GM18870 (cell line): ENCODE data around the gene FEV.
A peak's percentile ranks its signal among the peaks of the same experiment; 100 is the strongest.

Experiments used
- ATAC-seq: cut with Tn5 transposase; IDR thresholded peaks from one replicate; pipeline ENCODE4 v1.9.1; 2021; ENCODE audit warnings: moderate library complexity; ENCODE audit not compliant: unreplicated experiment

Gene FEV

DNA sequence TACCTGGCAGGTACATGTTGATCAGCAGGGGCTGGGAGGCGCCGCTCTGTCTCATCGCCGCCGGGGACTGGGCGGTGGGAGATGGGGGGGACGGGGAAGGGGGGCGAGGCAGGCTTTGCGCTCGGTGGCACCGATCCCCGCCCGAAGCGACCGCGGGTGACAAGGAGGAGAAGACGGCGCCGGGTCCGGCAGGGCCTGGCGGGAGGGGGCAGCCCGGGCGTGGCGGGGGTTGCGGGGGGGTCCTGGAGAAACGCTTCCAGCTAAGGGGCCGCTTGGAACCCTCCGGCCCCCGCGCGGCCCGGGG, at the start of gene FEV:
TSS of gene FEV (minus strand) at position 164 of the 304 bp plus-strand sequence. CDS start at position 55, 109 bp downstream.
- ATAC-seq = no peak

DNA sequence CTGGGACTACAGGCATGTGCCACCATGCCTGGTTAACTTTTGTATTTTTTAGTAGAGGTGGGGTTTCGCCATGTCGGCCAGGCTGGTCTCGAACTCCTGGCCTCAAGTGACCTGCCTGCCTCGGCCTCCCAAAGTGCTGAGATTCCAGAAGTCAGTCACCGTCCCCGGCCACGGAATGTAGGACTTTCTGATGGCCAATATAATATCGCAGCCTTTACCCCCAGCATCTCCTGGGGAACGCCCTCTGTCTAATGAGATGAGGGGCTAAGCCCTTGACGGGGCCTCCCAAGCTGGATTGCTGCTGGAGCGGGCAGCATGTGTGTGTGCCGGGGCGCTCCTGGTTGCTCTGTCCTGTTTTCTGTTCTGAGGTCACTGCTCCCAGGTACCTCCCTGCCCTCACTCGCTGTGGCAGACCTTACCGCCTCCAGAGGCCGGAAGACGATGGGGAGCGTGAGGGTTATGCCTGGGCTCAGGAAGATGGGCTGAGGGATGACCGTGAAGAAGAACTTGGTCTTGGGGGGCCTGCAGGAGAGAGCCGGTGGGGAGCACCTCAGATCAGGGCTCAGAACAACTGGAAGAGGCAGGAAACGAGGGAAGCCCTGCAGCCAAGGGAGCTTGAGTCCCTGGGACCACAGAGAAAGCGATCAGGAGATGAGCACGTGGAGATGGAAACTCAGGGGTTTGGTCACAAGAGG, 47.2 kb upstream of the FEV start:
- ATAC-seq = no peak

DNA sequence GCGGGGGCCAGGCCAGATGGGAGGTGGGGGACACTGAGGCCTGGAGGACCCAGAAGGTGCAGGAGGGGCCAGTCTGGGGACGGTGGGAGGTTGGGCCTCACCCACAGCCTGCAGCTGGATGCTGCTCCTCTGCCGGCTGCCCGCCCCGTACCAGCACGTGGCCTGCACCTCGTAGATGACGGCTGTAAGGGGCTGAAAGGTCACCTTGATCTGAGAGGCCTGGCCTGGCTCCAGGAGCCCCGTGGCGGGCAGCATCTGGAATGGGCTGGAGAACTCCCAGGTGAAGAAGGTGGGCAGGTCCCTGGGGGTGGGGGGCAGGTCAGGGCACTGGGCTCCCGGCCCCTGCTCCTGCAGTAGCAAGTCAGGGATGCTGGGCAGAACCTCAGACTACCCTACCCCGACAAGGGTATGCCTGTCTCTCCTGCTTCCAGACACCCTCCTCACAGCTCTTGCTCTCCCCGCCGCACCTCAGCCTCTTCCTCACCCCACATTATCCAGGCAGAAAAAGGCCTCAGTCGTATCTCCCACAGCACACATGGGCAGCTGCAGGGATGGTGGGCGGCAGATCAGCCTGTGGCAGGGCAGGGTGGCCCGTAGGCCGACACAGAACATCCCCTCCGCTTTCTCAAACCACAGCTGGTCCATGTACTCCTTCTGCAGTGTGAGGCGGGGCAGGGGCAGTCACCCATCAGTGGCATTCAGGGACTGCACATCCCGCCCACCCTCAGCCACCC, 46.2 kb upstream of the FEV start:
- ATAC-seq = no peak

DNA sequence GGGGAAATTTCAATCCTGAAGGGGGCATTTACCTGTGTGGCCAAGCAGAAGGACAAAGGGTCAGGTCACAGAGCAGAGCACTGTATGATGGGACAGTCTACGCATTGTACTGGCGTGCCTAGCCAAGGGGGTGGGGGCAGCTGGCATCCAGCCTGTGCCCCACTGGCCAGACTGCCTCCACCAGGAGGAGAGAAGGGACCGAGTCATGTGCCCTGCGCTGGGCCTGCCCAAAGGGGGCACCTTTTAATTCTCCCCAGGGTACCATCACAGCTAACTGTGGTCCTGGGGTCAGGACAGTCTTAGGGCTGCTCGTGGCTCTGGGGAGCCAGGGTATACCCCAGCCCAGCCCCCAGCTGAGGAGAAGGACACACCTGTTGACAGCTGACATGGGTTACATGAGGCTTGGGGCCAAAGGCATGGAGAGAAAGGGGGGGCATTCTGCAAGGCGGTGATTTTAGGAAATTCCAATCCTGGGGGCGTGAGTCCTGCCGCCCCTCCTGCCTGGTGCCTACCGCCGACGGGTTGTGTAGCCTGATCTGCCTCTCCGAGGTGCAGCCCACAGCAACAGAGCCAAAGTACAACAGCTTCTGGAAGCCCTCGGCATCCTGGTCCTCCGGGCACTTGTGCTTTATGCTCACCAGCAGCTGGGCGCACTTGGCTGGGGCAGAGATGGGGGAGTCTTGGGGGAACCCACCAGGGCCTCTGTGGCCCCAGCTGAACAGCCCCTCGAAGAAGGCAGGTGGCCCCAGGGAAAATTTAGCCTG, 45.4 kb upstream of the FEV start:
- ATAC-seq = no peak

DNA sequence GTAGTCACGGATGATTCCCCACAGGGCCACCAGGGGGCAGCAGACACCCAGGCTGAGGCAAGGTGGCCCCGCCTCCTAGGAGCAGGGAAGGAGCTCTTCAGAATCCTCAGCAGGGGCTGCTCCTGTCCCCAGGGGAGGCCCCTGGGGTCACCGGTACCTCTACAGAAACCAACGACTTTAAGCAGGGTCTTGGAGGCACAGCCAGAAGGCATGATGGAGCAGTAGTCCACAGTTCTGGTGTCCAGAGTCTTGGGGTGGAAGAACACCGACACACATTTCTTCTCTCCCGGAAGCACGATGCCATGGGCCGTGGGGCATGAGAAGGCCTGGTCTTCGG, 44.8 kb upstream of the FEV start:
- ATAC-seq = peak; percentile 64

DNA sequence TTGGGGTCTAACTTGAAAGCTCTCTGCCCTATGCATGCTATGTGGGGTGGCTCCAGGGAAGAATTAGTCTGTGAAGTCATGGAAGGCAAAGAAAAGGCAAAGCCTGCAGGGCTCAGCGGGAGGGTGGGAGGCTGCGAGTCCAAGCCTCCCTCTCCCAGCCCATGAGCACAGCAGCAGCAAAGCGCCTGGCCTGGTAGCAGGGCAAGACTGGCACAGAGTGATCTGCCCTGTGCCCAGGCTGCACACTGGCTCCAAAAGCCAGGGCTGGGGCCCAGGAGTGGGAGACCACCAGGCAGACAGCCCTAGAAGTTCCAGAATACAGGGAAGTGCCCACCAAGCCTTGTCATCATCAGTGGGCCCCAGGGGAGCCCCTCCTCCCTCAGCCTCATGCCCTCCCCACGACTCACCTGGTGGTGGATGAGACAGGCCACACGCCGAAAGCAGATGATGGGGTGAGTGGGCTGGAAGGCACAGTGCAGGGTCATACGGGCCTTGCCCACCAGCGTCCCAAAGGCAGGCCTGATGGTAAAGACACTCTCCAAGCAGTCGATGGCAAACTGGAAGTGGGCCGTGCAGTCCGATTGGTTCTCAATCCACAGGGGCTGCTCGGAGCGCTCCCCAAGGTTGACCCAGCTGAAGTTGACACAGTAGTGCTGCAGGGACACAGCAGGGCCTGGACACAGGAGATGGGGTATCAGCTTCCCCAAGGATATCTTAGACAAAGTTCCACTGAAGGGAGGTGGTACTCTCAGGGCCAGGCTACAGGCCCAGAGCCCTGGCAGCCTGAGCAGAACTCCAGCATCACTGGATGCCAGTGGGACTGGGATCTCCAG, 44.2 kb upstream of the FEV start:
- no peak for ATAC-seq

DNA sequence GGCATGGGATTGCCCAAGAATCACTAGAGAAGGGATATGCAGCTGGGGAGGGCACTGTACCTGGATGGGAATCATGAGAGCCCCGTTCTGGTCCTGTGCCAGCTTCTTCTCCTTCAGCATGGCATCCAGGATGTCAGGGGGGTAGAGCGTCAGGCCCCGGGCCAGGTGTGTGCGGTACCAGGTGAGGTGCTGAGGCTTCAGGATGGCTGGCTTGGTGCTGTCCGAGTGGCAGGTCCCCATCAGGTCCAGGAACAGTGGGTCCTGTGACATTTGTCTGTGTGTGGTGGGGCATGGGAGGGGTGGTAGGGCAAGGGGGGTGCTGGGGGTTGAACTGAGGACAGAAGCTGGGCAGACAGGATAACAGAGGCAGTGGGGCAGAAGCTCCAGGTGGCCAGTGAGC, 43.2 kb upstream of the FEV start:
- no peak for ATAC-seq

DNA sequence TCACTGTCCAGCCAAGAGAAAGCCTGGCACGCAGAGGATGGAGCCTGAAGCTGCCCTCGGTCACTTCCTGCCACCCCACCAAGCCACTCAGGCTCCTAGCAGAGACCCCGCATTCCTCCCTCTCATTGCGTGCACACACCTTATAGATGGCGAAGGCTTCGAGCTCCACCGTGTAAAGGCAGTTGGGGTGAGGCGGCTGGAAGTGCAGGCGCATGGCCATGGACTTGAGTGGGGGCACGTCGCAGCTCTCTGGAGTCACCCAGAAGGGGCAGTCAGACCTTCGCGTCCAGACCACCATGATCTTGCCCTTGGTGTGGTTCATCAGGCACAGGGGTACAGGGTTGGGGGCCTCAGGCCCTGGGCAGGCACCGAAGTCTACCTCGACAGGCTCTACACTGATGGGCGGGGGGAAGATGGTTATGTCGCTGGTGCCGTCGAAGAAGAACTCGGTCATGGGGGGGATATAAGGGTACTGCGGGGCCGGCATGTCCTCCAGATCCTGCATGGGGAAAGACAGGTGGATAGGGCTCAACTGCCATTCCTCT, 42.6 kb upstream of the FEV start:
- ATAC-seq = no peak

DNA sequence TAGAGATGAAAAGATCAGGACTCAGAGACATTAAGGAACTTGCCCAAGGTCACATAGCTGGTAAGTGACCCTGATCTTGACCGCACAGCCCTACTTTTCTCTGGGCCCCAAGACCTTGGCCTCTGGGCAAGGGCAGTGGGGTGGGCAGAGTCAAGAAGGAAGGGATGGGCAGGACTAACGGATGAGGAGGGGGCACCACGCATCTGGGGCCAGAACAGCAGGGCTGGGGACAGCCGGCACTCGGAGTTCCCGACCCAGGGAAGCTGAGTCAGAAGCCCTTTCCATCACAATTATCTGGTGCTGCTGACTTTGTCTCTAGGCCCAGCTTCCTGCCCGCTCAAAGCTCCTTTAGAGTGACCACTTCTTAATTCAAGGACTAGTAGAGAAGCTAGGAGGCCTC, 42.0 kb upstream of the FEV start:
- no peak for ATAC-seq

DNA sequence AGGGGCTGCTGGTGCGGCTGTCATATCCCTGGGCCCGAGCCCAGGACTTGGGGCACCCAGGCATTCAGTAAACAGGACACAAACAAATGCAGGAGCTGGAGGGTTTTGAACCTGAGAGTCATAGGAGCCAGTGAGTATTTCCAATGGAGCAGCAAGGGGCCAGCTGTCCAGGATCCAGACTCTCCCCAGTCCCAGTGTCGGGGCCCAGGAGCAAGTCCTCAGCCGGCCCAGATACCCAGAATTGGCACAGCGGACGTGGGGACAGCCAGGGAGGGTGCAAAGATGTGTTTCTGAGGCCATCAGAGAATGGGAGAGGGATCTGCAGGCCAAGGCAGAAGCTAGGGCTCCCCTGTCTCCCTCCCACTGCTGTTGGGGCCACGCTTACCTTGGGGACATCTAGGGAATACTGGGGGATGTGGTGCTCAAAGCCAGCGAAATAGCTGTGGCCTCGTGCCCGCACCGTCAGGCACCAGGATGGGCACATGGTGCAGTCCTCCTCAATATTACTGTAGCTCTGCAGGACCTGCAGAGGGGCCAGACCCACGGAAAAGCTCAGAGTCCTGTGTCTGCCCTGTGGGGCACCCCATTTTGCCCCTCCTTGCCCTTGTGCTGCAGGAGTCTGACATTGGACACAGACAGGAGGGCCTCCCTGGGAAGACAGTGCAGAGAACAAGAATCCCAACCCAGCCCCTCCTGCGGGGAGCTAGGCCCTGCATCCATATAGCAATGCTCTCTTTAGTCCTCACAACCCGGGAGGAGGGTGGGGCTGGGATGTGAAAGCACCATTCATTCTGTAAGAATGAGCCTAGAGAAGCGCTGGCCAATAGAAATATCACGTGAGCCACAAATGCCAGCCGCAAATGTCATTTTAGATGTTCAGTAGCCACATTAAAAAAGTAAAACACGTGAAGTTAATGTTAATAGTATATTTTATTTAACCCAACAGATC, 40.9 kb upstream of the FEV start:
- no peak for ATAC-seq

DNA sequence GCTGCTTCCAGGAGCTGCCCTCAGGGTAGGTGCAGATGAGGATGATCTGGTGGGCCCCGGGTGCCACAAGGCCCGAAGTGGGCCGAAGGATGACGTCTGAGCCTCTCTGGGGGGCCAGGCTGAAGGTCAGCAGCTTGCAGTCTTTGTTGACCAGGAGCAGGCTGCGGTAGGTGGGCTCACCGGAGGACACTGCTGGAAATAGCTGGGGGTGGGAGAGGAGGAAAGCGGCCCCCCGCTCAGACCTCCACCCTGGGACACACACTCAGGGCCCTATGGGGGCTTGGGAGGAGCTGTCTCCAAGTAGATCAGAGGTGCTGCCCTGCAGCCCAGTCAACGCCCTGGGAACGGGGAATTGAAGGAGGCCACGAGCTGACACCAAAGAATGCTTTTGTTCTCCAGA, 39.1 kb upstream of the FEV start:
- no peak for ATAC-seq

DNA sequence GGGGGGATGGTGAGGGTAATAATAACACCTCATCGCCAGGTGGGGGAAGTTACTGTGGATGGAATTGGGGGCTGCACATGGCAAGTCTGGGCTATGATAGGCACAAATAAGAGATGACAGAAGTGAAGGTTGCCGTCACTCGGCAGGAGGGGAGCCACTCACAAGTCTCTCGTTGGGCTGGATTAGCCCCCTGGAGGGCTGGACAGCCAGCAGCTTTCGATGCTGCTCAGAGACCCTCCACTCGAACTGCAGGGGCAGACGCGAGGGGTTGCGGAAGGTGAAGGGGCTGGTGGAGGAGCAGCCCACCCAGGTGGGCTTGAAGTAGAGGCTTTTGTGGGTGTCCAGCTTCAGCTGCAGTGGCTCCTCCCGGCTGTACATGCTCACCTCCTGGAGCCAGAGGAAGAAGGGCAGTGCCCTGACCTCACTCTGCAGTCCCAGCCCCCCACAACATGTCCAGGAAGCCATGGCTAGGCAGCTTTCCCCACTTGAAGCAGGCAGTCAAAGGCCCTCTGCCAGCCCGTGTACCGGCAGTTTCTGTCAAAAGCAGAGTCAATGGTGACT, 38.1 kb upstream of the FEV start:
- ATAC-seq = no peak

DNA sequence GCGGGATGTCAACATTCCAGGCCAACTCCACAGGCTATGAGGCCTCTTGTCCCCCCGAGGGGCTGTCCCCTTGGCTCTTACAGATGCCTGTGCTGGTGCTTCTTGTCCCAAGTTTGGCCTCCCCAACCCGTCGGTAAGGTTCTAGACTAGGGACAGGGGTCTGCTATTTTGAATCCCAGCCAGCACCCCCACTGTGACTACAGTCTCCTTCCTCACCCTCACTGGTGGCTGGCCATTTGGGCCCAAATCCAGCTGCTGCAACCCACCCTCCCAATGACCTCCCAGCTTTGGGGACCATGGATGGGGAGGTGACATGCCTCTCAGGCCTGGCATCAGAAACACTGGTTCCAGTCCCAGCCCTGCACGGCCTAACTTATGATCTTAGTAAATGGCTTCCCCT, 37.6 kb upstream of the FEV start:
- no peak for ATAC-seq

DNA sequence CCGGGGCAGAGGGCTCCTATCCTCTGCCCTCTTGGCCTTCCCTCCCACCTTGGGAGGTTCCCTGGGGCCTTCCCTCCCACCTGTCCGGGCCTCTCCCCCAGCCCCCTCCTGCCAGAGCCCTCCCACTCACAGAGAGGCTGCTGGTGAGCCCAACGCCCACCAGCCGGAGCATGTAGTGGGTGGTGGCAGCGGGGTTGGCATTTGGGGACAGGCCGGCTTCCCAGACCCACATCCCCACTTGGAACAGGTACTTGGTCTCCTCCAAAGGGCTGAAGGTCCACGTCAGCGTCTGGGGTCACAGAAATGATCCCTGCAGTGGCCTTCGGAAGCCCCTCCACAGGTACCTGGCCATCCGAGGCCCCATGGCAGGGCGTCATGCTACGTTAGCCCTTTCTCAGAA, 37.1 kb upstream of the FEV start:
- no peak for ATAC-seq

DNA sequence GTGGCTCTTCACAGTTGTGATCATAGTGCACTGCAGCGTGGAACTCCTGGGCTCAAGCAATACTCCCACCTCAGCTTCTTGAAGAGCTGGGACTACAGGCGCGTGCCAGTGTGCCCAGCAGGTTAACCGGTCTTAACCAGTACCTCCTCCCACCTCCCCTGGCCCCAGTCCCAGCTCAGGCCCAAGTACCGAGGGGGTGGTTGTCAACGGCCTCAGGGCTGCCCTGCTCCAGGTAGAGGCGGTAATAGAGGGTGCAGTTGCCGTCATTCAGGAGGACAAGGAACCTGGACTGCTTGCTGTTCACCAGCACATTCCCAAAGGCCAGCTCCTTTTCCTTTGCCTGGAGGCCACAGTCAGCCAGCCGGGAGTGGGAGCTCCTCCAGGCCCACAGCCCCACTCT, 36.6 kb upstream of the FEV start:
- no peak for ATAC-seq

DNA sequence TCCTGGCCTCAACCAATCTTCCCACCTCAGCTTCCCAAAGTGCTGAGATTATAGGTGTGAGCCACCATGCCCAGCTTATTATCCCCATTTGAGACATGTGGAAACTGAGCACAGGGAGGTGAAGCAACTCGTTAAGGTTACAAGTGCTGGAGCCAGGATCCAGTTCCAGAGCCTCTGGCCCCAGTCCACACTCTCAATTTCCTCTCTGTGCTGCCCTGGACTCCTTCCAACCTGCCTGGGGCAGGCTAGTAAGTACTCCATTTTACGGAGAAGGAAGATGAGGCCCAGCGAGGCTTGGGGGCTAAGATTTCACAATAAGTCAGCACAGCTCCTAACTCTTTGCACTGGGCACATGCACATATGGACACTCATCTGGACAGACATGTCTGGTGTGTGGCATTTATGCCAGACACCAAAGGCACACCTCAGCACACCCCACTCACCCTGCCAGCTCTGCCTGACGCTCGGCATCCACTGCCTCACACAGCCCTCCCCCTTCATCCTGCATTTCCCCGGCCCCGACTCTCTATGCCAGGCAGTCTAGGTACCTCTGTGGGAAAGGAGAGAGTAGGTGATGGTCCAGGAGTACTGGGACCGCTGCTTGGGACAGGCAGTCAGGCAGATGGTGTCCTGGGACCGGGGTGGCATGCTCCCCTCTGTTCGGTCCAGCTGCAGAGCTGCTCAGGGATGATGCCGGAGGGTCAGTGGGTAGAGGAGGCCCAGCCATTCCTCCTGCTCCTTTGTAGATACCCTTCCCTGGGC, 35.8 kb upstream of the FEV start:
- no peak for ATAC-seq

DNA sequence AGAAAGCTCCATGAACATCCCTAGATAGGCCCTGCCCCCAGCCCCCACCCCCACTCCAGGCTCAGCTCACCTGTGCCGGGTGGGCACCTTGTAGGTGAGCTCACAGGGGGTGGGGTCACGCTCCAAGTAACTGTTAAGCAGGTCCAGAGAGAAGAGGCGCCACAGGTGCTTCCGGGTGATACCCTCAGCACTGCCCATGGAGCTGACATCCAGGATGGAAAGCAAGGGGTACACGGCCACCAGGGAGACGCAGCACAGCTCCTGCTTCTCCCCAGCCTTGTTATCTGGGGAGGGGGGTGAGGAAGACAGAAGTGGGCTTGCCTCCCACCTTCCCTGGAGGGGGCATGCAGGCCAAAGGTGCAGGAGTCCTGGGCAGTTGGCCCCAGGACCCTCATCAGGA, 34.5 kb upstream of the FEV start:
- no peak for ATAC-seq

DNA sequence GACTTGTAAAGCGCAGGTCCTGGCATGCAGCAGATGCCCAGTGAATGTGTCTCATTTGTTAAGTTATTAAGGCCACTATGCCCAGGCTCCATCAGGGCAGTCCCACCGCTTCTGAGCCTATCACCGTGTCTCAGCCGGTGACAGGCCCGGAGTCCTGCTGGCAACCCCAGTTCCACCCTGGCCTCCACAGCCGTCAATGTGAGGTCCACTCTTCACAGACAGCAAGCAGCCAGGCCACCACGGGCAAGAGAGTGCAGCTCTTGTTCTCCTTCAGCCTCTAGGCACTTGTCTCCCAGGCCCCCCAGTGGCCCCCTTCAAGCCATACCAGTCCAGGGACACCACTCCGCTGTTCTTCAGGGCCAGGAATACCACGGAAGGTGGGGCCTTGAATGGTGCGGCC, 33.7 kb upstream of the FEV start:
- ATAC-seq = no peak

DNA sequence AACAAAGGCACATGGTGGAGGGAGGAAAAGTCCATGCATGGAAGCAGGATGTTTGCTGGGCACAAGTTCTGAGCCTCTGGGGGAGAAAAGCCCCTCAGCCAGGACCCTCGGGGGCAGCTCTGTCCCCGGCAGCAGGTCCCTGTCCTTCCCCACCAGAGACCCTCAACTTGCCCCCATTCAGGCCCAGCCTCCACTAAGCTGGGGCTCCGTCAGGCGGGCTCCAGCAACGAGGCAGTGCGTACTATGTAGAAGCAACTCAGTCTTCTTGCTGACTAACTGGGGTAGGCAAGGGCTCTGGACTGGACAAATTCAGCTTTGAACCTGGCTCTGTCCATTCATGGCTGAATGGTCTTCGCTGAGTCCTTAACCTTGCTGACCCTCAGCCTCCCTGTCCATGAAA, 33.3 kb upstream of the FEV start:
- ATAC-seq = no peak
